Epithelial cell of proximal tubule (primary cell): Measurements from ENCODE around the gene HOTAIR. TPM values are rescaled to one million over a fixed set of nuclear protein-coding genes. Genes with fewer than 3 reads are reported as not detected.
A peak's percentile ranks its signal among the peaks of the same experiment; 100 is the strongest.

Source experiments
- DNase-seq: peaks from one replicate; pipeline ENCODE4 v3.0.0-alpha.2; 2011; ENCODE audit warnings: low read depth
- H3K4me3 ChIP-seq: 2 replicates; pipeline ENCODE4 v1.5.1; 2011; ENCODE audit warnings: low read depth, mild to moderate bottlenecking, low read length
- CTCF ChIP-seq: conservative IDR thresholded peaks from 2 replicates; pipeline ENCODE4 v1.5.1; 2012; ENCODE audit warnings: low read depth, mild to moderate bottlenecking, low read length
- total RNA-seq: library from RNA; depleted of rRNA; stranded (reverse); fragments of >200 nt; gene quantifications from 2 replicates; pipeline ENCODE4 v1.2.3, GENCODE V29; 2015

Gene HOTAIR
- total RNA-seq, 1 donor from 2014 or later = not detected

GRCh38 chr12:53989227-53990113 lies 14.7 kb upstream of the HOTAIR start:
- peak overlapping the region; percentile 98 for H3K4me3 ChIP-seq
- no peak for DNase-seq
- peak; percentile 61 for TF ChIP-seq CTCF

- H3K4me3 ChIP-seq = peak overlapping the region; percentile 98
- no peak for TF ChIP-seq CTCF
- DNase-seq = no peak
Measured at GRCh38 chr12:53988541-53989226, 13.9 kb upstream of the HOTAIR start.

- H3K4me3 ChIP-seq = peak overlapping the region; percentile 98
- DNase-seq = no peak
- no peak for TF ChIP-seq CTCF
Measured at GRCh38 chr12:53987787-53988230, 13.1 kb upstream of the HOTAIR start.

- H3K4me3 ChIP-seq = peak overlapping the region; percentile 98
- DNase-seq = no peak
- no peak for TF ChIP-seq CTCF
Measured at GRCh38 chr12:53986686-53987483, 12.1 kb upstream of the HOTAIR start.

GRCh38 chr12:53985994-53986685 lies 11.4 kb upstream of the HOTAIR start:
- peak; percentile 15 for TF ChIP-seq CTCF
- no peak for DNase-seq
- peak overlapping the region; percentile 98 for H3K4me3 ChIP-seq

- TF ChIP-seq CTCF = no peak
- peak overlapping the region; percentile 98 for H3K4me3 ChIP-seq
- DNase-seq = no peak
Measured at GRCh38 chr12:53985692-53985993, 10.9 kb upstream of the HOTAIR start.
